Measurements from ENCODE around the gene HVCN1.

HVCN1 gene

GRCh38 chr12:110698171-110698902, 9.4 kb upstream of the HVCN1 start:
- DNase-seq = peak; percentile 57

- DNase-seq = no peak
These were observed 8.3 kb upstream of the HVCN1 start for GRCh38 chr12:110697236-110697635.

GRCh38 chr12:110696283-110696682, 7.4 kb upstream of the HVCN1 start:
- DNase-seq = no peak

- DNase-seq = no peak
These were observed 5.5 kb upstream of the HVCN1 start for GRCh38 chr12:110694330-110694901.

- DNase-seq = no peak
These were observed 4.8 kb upstream of the HVCN1 start for GRCh38 chr12:110693731-110694130.

GRCh38 chr12:110690127-110690430, 1.2 kb upstream of the HVCN1 start:
- no peak for DNase-seq

GRCh38 chr12:110689281-110690126, 589 bp upstream of the HVCN1 start:
- DNase-seq = no peak

GRCh38 chr12:110687396-110688169, 1.3 kb downstream of the HVCN1 start:
- no peak for DNase-seq

GRCh38 chr12:110686294-110686903, 2.5 kb downstream of the HVCN1 start:
- DNase-seq = no peak

GRCh38 chr12:110684312-110684836, 4.5 kb downstream of the HVCN1 start:
- DNase-seq = no peak

GRCh38 chr12:110683888-110684287, 5.0 kb downstream of the HVCN1 start:
- DNase-seq = no peak

- no peak for DNase-seq
These were observed 8.9 kb downstream of the HVCN1 start for GRCh38 chr12:110680032-110680431.

GRCh38 chr12:110679201-110679600, 9.7 kb downstream of the HVCN1 start:
- DNase-seq = no peak

GRCh38 chr12:110677982-110678381, 10.9 kb downstream of the HVCN1 start:
- no peak for DNase-seq

GRCh38 chr12:110677206-110677911, 11.6 kb downstream of the HVCN1 start:
- no peak for DNase-seq

- DNase-seq = no peak
These were observed 12.7 kb downstream of the HVCN1 start for GRCh38 chr12:110676171-110676570.

- DNase-seq = no peak
These were observed 18.7 kb downstream of the HVCN1 start for GRCh38 chr12:110670161-110670701.

- no peak for DNase-seq
These were observed 19.8 kb downstream of the HVCN1 start for GRCh38 chr12:110669193-110669502.

- DNase-seq = no peak
These were observed 20.3 kb downstream of the HVCN1 start for GRCh38 chr12:110668480-110669192.

GRCh38 chr12:110667671-110668070, 21.2 kb downstream of the HVCN1 start:
- DNase-seq = no peak

GRCh38 chr12:110666892-110667291, 22.0 kb downstream of the HVCN1 start:
- DNase-seq = no peak
